ENCODE data around the gene DPP8.

The DPP8 gene

DNA sequence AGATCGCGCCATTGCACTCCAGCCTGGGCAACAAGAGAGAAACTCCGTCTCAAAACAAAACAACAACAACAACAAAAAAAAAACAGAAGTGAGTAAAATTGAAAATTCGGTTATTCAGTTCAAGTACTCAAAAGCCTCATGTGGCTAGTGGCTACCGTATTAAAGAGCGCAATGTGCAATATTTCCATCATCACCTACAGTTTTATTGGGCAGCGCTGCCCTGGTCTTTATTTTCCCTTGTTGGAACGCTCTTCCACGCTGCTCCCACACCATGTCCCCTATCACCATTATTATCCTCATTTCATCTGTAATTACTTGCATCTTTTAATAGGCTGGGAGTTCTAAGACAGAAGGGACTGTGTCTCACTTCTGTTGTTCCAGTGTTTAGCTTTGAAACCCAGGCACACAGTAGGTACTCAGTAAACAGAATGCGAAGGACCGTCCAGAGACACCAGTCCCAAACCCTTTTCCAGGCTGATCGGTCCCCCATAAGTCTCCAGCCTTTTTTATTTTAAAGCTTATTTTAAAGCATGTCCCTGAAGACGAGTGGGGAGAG lies 12.4 kb upstream of the DPP8 start:
- no peak for DNase-seq (ENCODE audit: low read depth, low spot score)
- peak overlapping the region; percentile 95 for H3K4me3 ChIP-seq (ENCODE audit: low read depth, low read length)
- ChIA-PET CTCF (interaction anchor here (0.6 to 2.5 kb wide), 8 partner anchors 9 to 327 kb away, joined by 3 to 7 read pairs (median 6); no protein-coding TSS in a partner anchor), POLR2A (interaction anchor here (0.5 kb wide), 1 partner anchor 1315 kb away, joined by 4 read pairs; no protein-coding TSS in a partner anchor)
- TF ChIP-seq, protein P1, sequence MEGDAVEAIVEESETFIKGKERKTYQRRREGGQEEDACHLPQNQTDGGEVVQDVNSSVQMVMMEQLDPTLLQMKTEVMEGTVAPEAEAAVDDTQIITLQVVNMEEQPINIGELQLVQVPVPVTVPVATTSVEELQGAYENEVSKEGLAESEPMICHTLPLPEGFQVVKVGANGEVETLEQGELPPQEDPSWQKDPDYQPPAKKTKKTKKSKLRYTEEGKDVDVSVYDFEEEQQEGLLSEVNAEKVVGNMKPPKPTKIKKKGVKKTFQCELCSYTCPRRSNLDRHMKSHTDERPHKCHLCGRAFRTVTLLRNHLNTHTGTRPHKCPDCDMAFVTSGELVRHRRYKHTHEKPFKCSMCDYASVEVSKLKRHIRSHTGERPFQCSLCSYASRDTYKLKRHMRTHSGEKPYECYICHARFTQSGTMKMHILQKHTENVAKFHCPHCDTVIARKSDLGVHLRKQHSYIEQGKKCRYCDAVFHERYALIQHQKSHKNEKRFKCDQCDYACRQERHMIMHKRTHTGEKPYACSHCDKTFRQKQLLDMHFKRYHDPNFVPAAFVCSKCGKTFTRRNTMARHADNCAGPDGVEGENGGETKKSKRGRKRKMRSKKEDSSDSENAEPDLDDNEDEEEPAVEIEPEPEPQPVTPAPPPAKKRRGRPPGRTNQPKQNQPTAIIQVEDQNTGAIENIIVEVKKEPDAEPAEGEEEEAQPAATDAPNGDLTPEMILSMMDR (IDR thresholded peaks at IDR 0.05; ENCODE audit: insufficient read depth, low read length, missing control alignments) = no peak

GRCh38 chr15:65528461-65529060 lies 11.1 kb upstream of the DPP8 start:
- no peak for DNase-seq (ENCODE audit: low read depth, low spot score)
- TF ChIP-seq, protein P1 (IDR thresholded peaks at IDR 0.05; ENCODE audit: insufficient read depth, low read length, missing control alignments) = no peak
- POLR2A ChIA-PET = no interaction called here
- H3K4me3 ChIP-seq (ENCODE audit: low read depth, low read length) = no peak overlapping the region
- CTCF ChIA-PET = no interaction called here

GRCh38 chr15:65525622-65526021 lies 8.1 kb upstream of the DPP8 start:
- no peak for DNase-seq (ENCODE audit: low read depth, low spot score)
- H3K4me3 ChIP-seq (ENCODE audit: low read depth, low read length) = no peak overlapping the region
- ChIA-PET POLR2A (interaction anchor here (0.8 kb wide), 1 partner anchor 9 kb away, joined by 4 read pairs; no protein-coding TSS in a partner anchor), CTCF (interaction anchor here (1.4 to 1.6 kb wide), 2 partner anchors 9 to 124 kb away, joined by 3 to 8 read pairs; no protein-coding TSS in a partner anchor)
- TF ChIP-seq, protein P1 (IDR thresholded peaks at IDR 0.05; ENCODE audit: insufficient read depth, low read length, missing control alignments) = no peak

DNA sequence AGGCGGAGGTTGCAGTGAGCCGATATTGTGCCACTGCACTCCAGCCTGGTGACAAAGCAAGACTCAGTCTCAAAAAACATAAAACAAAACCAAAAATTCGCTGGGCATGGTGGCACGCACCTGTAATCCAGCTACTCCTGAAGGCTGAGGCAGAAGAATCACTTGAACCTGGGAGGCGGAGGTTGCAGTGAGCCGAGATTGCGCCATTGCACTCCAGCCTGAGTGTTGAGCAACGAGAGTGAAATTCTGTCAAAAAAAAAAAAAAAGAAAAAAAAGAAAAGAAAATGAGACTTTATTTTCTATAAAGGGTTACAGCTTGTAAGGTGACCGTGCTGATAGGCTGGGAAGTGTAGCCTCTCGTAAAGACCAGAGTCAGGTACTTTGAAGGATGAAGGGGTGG lies 6.7 kb upstream of the DPP8 start:
- CTCF ChIA-PET = no interaction called here
- POLR2A ChIA-PET = no interaction called here
- no peak overlapping the region for H3K4me3 ChIP-seq (ENCODE audit: low read depth, low read length)
- no peak for DNase-seq (ENCODE audit: low read depth, low spot score)
- TF ChIP-seq, protein P1 (IDR thresholded peaks at IDR 0.05; ENCODE audit: insufficient read depth, low read length, missing control alignments) = no peak

DNA sequence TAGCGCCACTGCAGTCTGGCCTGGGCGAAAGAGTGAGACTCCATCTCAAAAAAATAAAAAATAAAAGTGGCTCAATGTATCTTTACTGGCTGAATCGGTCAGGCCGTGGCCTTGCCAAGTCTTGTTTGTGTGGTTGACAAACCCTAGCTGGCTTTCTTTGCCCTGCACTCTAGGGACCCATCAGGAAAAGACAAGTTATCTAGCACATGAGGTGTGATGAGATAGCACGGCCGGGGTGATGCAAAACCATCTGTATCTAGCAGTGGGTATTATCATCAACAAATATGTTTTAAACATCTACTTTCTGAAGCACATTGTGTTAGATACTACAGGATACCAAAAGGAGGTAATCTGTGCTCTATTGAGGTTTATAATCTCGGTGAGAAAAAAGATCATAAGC lies 3.9 kb upstream of the DPP8 start:
- ChIA-PET POLR2A (no interaction called here), CTCF (no interaction called here)

More for the DNA sequence above, 3.9 kb upstream of the DPP8 start:
- DNase-seq (ENCODE audit: low read depth, low spot score) = no peak
- TF ChIP-seq, protein P1 (IDR thresholded peaks at IDR 0.05; ENCODE audit: insufficient read depth, low read length, missing control alignments) = no peak
- no peak overlapping the region for H3K4me3 ChIP-seq (ENCODE audit: low read depth, low read length)

Measured in AG04449 (cell line).